Measurements from ENCODE around the gene SYK. TPM values are rescaled to one million over a fixed set of nuclear protein-coding genes. Genes with fewer than 3 reads are reported as not detected.

Gene SYK
- total and polyA plus RNA-seq, 2 of the 13 experiments (the other 11 are each of a cell fraction or from before 2014, with no cell fraction given), result not detected

GRCh38 chr9:90894986-90895687, 93.5 kb downstream of the SYK start:
- Histone ChIP-seq H3K79me2 (ENCODE audit: insufficient read depth, low read length) (no peaks in the 10 kb centered on the region), H3K4me2 (ENCODE audit: low read depth, low read length) (no peak overlapping the region), H3K9me3 (ENCODE audit: low read length) (no peaks in the 10 kb centered on the region), H3K9ac (ENCODE audit: insufficient read depth, low read depth, low read length) (no peak overlapping the region), H3K36me3 (replicated peaks in 1 of 2; ENCODE audit: control insufficient read depth in 1 of 2, insufficient read depth in 2 of 2, low read length in 2 of 2) (no peaks in the 10 kb centered on the region), H3K4me1 (ENCODE audit: insufficient read depth, low read length) (no peaks in the 10 kb centered on the region), H2AFZ (ENCODE audit: low read length) (no peak overlapping the region), H3K27me3 (ENCODE audit: control insufficient read depth in 1 of 2, insufficient read depth in 2 of 2, low read length in 2 of 2) (peaks cover 3 to 37% of the 10 kb centered on the region in 2 experiments; a peak in 2 of 5 replicates), H4K20me1 (ENCODE audit: insufficient read depth, low read length) (no peaks in the 10 kb centered on the region), H3K4me3 (replicated peaks in 1 of 3; ENCODE audit: insufficient read depth in 1 of 3, low read depth in 2 of 3, low read length in 3 of 3) (no peak overlapping the region), H3K27ac (ENCODE audit: extremely low read length, insufficient read depth, low read length) (no peak overlapping the region)
- WGBS (ENCODE audit: low lambda C conversion rate), result 47% methylated on average over 13 of the region's 16 CpGs
- FAIRE-seq, result peak; percentile 32
- no TSS peak for BruUV-seq (replicated peaks)
- CTCF ChIA-PET (ENCODE audit: low intra/inter-chr PET ratio, low total read pairs), result no interaction called here
- peak; percentile 81 for ATAC-seq
- peak; percentile 10 for DNase-seq (ENCODE audit: low spot score)
- POLR2A ChIA-PET, result no interaction called here
- in situ Hi-C loops (cut with HindIII; ENCODE audit: extremely low pct_ligation_motif_present, low pct_unique_long_range_greater_than_20kb), result no loop called here
- intact Hi-C loops (cut with micrococcal nuclease; ENCODE audit: unreplicated experiment), result no loop called here
- no peak for TF ChIP-seq ZNF513 (CRISPR knock-in tag; conservative IDR thresholded peaks at IDR 0.05)
- TF ChIP-seq MAFK (conservative IDR thresholded peaks at IDR 0.05 in 1 of 2, IDR thresholded peaks at IDR 0.05 in 1 of 2; ENCODE audit: low read length in 2 of 2), result peak in 1 of 2 experiments; percentile 40; a peak in 2 of 4 replicates
- no peak for TF ChIP-seq ZSCAN22 (CRISPR knock-in tag; IDR thresholded peaks at IDR 0.05)
- no peak for TF ChIP-seq ZNF350 (CRISPR knock-in tag; IDR thresholded peaks at IDR 0.05; ENCODE audit: borderline replicate concordance, low read depth)
- TF ChIP-seq CTCF (CRISPR knock-in tag; IDR thresholded peaks at IDR 0.05), result peak; percentile 47
- TF ChIP-seq ATF5 (CRISPR knock-in tag; IDR thresholded peaks at IDR 0.05; ENCODE audit: low read depth), result no peak
- TF ChIP-seq, protein P1, sequence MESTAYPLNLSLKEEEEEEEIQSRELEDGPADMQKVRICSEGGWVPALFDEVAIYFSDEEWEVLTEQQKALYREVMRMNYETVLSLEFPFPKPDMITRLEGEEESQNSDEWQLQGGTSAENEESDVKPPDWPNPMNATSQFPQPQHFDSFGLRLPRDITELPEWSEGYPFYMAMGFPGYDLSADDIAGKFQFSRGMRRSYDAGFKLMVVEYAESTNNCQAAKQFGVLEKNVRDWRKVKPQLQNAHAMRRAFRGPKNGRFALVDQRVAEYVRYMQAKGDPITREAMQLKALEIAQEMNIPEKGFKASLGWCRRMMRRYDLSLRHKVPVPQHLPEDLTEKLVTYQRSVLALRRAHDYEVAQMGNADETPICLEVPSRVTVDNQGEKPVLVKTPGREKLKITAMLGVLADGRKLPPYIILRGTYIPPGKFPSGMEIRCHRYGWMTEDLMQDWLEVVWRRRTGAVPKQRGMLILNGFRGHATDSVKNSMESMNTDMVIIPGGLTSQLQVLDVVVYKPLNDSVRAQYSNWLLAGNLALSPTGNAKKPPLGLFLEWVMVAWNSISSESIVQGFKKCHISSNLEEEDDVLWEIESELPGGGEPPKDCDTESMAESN (CRISPR knock-in tag; conservative IDR thresholded peaks at IDR 0.05), result no peak
- no peak for TF ChIP-seq NR2F1 (CRISPR knock-in tag; IDR thresholded peaks at IDR 0.05)
- TF ChIP-seq XRCC5 (optimal IDR thresholded peaks at IDR 0.05; ENCODE audit: low read length), result peak; percentile 48
- TF ChIP-seq ZNF879 (CRISPR knock-in tag; IDR thresholded peaks at IDR 0.05), result no peak
- TF ChIP-seq ZNF484 (CRISPR knock-in tag; IDR thresholded peaks at IDR 0.05; ENCODE audit: borderline replicate concordance, low read depth), result no peak
- TF ChIP-seq STAG1 (CRISPR knock-in tag; IDR thresholded peaks at IDR 0.05), result peak; percentile 40
- no peak for TF ChIP-seq SRF (IDR thresholded peaks at IDR 0.05; ENCODE audit: low read depth, low read length)
- no peak for TF ChIP-seq SP4 (CRISPR knock-in tag; IDR thresholded peaks at IDR 0.05)
- TF ChIP-seq SMC3 (IDR thresholded peaks at IDR 0.05; ENCODE audit: low read length), result peak; percentile 7; the same call in 1 of the 2 replicates
- TF ChIP-seq TBX2 (CRISPR knock-in tag; IDR thresholded peaks at IDR 0.05; ENCODE audit: borderline replicate concordance), result 0 out of 2 replicates have a peak, but pooled peaks have one; percentile 20
- TF ChIP-seq KMT2B (CRISPR knock-in tag; IDR thresholded peaks at IDR 0.05), result no peak
- TF ChIP-seq ZMYM3 (CRISPR knock-in tag; IDR thresholded peaks at IDR 0.05), result no peak
